Measurements from ENCODE around the gene ATG7.

Gene ATG7

DNA sequence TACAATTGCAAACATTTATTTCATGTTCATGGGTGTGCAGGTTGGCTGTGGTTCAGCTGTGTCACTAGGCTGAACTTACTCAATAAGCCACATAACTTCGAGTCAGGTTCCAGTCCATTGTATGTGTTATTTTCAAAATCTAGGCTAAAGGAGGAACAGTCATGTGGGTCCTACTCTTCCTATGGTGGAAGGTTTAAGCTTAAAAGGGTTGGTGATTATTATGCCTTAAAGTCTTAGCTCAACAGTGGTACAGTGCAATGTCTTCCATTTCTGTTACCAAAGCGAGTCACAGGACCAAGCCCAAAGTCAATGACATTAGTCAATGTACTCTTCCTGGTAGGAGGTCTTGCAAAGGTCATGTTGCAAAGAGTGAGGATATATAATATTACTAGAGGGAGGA is 78.2 kb downstream of the ATG7 start:
- no peak for FAIRE-seq

GRCh38 chr3:11351451-11351850 is 79.3 kb downstream of the ATG7 start:
- FAIRE-seq (no peak), DNase-seq (ENCODE audit: insufficient read length, low spot score) (no peak)

More for the DNA sequence above, 78.2 kb downstream of the ATG7 start:
- DNase-seq (ENCODE audit: insufficient read length, low spot score), result no peak

- no peak for FAIRE-seq
Observed at GRCh38 chr3:11356269-11356668, 84.1 kb downstream of the ATG7 start.

DNA sequence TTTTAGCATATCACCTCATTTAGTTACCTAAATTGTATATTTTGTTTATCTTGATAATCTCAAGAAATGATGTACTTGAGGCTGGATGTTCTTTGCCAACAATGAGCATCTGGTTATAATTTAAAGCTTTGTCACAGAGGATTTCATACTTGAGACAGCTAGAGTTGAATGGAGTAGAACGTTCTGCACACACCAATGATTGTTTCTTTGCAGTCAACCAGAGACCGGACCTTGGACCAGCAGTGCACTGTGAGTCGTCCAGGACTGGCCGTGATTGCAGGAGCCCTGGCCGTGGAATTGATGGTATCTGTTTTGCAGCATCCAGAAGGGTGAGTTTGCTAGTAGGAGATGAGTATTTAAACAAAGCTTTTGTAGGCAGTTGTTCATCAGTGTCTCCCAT is 90.4 kb downstream of the ATG7 start:
- DNase-seq (ENCODE audit: insufficient read length, low spot score) (no peak), FAIRE-seq (no peak)

More at GRCh38 chr3:11356269-11356668, 84.1 kb downstream of the ATG7 start:
- DNase-seq (ENCODE audit: insufficient read length, low spot score), result no peak

DNA sequence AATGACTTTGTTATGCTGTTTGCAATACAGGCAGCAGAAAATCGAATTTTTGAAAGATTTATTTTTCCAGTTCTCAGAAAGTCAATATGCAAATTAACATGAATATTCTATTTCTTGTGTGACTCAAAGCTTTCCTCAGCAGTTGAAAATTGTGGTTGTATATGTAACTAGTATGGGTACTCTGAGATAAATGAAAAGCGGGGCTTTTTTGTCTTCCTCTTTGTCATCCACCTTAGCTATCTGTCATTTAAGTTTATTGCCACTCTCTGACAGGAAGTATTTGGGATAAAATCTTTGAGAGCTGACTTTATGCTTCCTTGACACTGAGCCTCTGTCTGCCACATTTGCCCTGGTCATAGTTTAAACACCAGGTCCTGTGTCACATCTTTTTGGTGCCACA is 91.5 kb downstream of the ATG7 start:
- DNase-seq (ENCODE audit: insufficient read length, low spot score) (no peak), FAIRE-seq (no peak)

DNA sequence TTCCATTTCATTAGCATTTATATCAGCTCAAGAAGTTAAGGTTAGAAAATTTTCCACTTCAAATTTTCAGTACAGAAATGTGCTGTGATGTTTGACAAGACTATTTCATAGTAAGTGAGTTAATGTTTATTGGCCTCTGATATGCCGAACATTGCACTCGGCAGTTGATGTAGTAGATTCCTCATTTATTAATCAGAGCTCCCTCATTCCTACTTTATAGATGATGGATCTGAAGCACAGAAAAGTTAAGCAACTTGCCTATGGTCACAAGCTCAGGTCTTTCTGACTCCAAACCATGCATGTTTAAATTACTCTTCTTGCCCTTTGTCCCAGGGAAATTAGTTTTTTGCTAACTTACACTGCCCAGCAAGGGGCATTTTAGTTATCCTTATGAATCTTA is 92.0 kb downstream of the ATG7 start:
- FAIRE-seq (no peak), DNase-seq (ENCODE audit: insufficient read length, low spot score) (no peak)

GRCh38 chr3:11367143-11367693 is 95.0 kb downstream of the ATG7 start:
- no peak for DNase-seq (ENCODE audit: insufficient read length, low spot score)

DNA sequence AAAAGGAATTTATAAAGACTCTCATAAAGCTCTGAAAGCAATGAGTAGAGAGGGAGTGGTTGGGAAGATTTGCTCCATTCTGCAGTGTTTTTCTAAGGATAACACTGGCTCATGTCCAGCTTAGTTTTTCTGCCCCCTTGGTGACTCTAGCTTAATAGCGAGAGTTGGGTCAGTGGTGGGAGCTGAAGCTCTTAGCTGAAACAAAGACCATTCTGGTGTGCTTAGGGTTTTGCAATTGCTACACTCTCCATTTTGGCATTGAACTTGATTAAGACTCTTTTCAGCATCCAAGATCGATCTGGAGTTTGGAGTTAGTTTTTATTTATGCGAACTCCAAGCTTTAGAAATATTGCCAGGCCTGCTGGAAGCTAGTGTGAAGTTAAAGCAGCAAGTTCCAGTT is 98.0 kb downstream of the ATG7 start:
- FAIRE-seq (no peak), DNase-seq (ENCODE audit: insufficient read length, low spot score) (no peak)

More at GRCh38 chr3:11367143-11367693, 95.0 kb downstream of the ATG7 start:
- no peak for FAIRE-seq

DNA sequence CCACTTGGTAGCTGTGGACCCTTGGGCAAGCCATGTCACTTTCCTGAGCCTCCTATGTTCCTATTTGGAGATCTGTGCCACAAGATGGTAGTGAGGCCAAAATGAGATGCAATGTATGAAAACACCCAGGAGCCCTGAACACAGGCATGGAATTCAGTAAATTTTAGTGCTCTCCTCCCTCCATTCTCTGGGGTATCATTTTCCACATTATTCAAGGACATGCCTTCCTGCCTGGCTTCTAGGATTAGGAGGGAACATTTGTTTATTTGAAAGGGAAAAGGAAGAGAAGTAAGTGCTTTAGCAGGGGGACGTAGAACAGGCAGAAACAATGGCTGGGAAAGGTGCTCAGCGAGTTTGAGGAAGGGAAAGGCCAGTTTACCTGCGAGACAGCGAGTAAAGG is 98.8 kb downstream of the ATG7 start:
- DNase-seq (ENCODE audit: insufficient read length, low spot score), result no peak
- FAIRE-seq, result no peak

DNA sequence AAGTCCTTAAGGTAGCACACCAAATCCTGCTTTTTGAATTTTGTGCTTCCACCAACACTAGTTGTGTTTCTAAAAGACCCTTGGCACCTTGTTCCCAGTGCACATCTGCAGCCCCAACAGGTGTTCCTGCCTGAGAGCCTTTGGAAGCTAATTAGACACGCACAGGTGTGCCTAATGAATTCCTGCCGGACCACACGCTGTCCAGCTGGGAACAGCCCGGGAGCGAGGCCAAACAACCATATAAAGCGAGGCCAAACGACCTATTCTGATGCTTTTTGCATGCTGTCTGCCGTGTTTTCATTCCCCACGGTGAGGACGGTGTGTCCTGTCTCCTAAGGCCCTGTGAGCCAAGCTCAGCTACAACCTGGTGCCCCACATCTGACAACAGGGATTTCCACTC is 99.5 kb downstream of the ATG7 start:
- FAIRE-seq (no peak), DNase-seq (ENCODE audit: insufficient read length, low spot score) (no peak)

- no peak for FAIRE-seq
- no peak for DNase-seq (ENCODE audit: insufficient read length, low spot score)
Observed at GRCh38 chr3:11373235-11373634, 101.0 kb downstream of the ATG7 start.

- FAIRE-seq (no peak), DNase-seq (ENCODE audit: insufficient read length, low spot score) (no peak)
Observed at GRCh38 chr3:11373654-11374053, 101.5 kb downstream of the ATG7 start.

- DNase-seq (ENCODE audit: insufficient read length, low spot score) (no peak), FAIRE-seq (no peak)
Observed at GRCh38 chr3:11375333-11376088, 103.3 kb downstream of the ATG7 start.

GRCh38 chr3:11377719-11378118 is 105.5 kb downstream of the ATG7 start:
- DNase-seq (ENCODE audit: insufficient read length, low spot score), result peak; percentile 21
- peak; percentile 31 for FAIRE-seq

GRCh38 chr3:11379238-11379823 is 107.1 kb downstream of the ATG7 start:
- DNase-seq (ENCODE audit: insufficient read length, low spot score) (peak; percentile 41), FAIRE-seq (no peak)

DNA sequence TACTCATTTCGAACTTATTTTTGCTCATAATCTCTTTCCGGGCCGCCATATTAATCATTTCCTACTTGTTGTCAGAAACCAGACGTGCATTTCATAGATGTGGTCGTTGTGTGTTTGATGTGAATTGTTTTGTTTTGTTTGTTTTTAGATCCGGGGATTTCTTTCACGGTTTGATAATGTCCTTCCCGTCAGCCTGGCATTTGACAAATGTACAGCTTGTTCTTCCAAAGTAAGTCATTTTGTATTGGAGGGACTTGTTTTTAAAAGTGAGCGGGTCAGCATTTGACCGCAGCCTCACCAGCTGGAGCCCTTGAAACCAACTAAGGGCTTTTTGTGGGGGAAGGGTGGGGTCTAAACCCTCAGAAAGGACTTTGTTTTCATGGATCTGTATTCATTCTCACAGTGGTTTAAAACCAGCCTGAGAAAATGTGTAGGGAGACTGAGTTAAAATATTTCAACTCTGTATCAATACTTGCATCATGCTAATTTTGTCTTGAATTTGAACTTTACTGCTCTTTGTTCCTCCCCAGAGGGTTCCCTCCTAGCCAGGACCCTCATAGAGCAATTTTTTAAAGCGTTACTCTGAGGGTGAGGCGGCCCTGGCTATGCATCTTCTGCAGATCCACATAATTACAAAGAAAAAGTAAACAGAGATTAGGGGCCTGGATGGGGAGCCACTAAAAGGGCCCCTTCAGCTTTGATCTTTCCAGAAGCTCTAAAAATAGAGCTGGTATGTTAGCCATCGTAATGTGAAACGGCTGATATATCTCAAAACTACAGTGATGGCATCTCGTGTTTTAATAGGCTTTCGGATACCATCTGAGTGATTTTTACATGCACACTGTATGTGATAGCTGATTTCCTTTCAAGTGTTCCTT is 107.9 kb downstream of the ATG7 start:
- no peak for FAIRE-seq
- no peak for DNase-seq (ENCODE audit: insufficient read length, low spot score)

- FAIRE-seq (no peak), DNase-seq (ENCODE audit: insufficient read length, low spot score) (no peak)
Observed at GRCh38 chr3:11381141-11381540, 108.9 kb downstream of the ATG7 start.

DNA sequence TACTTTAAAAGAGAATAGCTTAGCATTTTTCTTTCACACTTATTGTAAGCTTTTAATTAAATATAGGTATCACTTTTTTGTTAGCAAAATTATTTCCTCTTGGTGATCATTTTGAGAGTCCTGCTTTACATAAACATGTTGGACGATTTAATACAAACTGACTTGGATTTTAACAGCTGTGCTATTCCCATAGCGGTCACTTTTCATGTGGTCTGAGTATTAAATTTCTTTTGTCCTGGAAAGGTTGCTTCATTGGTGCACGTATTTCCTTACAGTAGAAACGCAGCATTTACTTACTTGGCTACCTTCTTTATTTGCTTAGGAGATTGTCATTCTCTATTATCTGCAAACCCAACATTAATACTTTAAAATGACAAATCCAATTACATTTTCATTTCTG is 109.4 kb downstream of the ATG7 start:
- DNase-seq (ENCODE audit: insufficient read length, low spot score) (no peak), FAIRE-seq (no peak)

DNA sequence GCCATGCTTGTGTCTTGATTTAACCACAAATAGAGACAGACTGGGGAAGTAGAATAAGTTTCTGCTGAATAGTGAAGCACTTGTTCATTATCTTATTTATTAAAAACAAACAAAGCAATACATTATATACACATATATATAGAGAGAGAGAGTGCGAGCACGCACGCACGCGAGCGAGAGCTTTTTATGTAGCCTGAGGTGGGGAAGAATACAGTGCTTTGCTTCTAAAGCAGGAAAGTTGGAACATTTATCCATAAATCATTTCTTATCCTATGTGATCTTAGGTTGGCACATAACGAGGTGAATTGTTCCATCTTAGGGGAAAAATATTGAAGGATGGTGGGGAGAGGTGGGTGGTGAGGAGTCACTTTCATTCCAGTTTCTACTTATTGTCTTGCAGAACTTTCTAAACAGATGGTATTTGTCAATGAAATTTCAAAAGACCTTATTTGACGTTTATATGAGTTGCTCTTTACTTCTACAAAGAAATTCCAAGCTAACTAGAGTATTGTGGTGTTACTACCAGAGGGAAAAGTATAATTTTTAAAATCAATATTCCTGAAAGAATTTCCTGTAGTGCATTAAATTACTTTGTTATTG is 110.0 kb downstream of the ATG7 start:
- DNase-seq (ENCODE audit: insufficient read length, low spot score) (no peak), FAIRE-seq (no peak)

DNA sequence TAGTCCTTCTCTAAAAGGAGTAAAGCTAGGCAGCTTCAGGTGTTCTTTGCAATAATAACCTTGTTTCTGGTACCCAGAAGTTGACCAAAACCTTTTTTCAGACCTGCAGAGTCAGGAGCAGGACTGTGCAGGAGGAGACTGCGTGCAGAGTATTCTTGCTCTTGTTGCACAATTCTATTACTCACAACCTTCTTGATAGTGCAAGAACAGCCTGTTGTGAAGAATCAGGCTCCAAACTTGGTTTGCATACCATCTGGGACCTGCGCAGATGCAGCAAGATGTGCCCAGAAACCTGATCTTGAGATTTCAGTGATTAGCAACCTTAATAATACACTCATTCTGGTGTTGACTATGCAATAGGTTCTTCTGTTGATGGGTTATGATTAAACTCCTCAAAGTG is 111.9 kb downstream of the ATG7 start:
- FAIRE-seq, result no peak

GRCh38 chr3:11385326-11385725 is 113.1 kb downstream of the ATG7 start:
- DNase-seq (ENCODE audit: insufficient read length, low spot score), result no peak
- FAIRE-seq, result no peak

More for the DNA sequence above, 111.9 kb downstream of the ATG7 start:
- no peak for DNase-seq (ENCODE audit: insufficient read length, low spot score)
